ENCODE measurements around the gene RANBP3.

DNA sequence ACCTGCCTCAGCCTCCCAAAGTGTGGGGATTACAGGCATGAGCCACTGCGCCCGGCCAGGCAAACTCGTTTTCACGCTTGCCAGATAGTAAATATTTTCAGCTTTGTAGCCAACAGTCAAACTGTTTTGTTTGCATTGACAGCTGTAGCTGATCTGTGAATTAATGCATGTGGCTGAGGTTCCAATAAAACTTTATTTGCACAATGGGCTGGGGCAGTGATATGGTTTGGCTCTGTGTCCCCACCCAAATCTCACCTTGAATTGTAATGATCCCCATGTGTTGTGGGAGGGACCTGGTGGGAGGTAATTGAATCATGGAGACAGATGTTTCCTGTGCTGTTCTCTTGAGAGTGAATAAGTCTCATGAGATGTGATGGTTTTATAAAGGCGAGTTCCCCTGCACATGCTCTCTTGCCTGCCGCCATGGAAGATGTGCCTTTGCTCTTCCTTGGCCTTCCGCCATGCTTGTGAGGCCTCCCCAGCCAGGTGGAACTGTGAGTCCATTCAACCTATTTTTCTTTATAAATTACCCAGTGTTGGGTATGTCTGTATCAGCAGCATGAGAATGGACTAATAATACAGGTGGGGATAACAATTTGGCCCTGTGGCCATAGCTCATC lies 22.4 kb upstream of the RANBP3 start:
- TF ChIP-seq ZNF70 (CRISPR knock-in tag; IDR thresholded peaks at IDR 0.05) (no peak), ZFP30 (CRISPR knock-in tag; IDR thresholded peaks at IDR 0.05) (no peak), ARNTL (CRISPR knock-in tag; IDR thresholded peaks at IDR 0.05; ENCODE audit: borderline replicate concordance, low read depth) (no peak), GLIS3 (CRISPR knock-in tag; IDR thresholded peaks at IDR 0.05) (no peak), TOX (CRISPR knock-in tag; IDR thresholded peaks at IDR 0.05; ENCODE audit: borderline replicate concordance) (no peak), SNAI2 (CRISPR knock-in tag; IDR thresholded peaks at IDR 0.05) (no peak), OSR1 (CRISPR knock-in tag; IDR thresholded peaks at IDR 0.05) (no peak), RARB (CRISPR knock-in tag; IDR thresholded peaks at IDR 0.05) (no peak), TCF4 (CRISPR knock-in tag; IDR thresholded peaks at IDR 0.05; ENCODE audit: borderline replicate concordance) (no peak), ISL1 (CRISPR knock-in tag; IDR thresholded peaks at IDR 0.05) (no peak), ZC3H10 (CRISPR knock-in tag; IDR thresholded peaks at IDR 0.05) (no peak), PPARA (CRISPR knock-in tag; IDR thresholded peaks at IDR 0.05; ENCODE audit: borderline replicate concordance) (no peak)
- TF ChIP-seq, protein P1, sequence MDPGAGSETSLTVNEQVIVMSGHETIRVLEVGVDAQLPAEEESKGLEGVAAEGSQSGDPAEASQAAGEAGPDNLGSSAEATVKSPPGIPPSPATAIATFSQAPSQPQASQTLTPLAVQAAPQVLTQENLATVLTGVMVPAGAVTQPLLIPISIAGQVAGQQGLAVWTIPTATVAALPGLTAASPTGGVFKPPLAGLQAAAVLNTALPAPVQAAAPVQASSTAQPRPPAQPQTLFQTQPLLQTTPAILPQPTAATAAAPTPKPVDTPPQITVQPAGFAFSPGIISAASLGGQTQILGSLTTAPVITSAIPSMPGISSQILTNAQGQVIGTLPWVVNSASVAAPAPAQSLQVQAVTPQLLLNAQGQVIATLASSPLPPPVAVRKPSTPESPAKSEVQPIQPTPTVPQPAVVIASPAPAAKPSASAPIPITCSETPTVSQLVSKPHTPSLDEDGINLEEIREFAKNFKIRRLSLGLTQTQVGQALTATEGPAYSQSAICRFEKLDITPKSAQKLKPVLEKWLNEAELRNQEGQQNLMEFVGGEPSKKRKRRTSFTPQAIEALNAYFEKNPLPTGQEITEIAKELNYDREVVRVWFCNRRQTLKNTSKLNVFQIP (CRISPR knock-in tag; IDR thresholded peaks at IDR 0.05; ENCODE audit: borderline replicate concordance, low read depth) = no peak
- TF ChIP-seq, protein P2, sequence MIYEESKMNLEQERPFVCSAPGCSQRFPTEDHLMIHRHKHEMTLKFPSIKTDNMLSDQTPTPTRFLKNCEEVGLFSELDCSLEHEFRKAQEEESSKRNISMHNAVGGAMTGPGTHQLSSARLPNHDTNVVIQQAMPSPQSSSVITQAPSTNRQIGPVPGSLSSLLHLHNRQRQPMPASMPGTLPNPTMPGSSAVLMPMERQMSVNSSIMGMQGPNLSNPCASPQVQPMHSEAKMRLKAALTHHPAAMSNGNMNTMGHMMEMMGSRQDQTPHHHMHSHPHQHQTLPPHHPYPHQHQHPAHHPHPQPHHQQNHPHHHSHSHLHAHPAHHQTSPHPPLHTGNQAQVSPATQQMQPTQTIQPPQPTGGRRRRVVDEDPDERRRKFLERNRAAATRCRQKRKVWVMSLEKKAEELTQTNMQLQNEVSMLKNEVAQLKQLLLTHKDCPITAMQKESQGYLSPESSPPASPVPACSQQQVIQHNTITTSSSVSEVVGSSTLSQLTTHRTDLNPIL (CRISPR knock-in tag; IDR thresholded peaks at IDR 0.05; ENCODE audit: low read depth) = no peak

Measured in SK-N-SH treated with all-trans-retinoic acid at 6 μM for 48 hours (cell line).